Adrenal gland (tissue), 5 donors: ENCODE data around the gene RNF146.

Source experiments
- CTCF ChIP-seq, 6 experiments: fragments of 450-650 bp in 4 of 6; fragments of 200-600 bp in 2 of 6; sonication (generic) in 1 of 6; IDR thresholded peaks; 1 replicate in 5 of 6; 2 replicates in 1 of 6; pipeline versions ENCODE4 v1.5.1 to v1.8.0; 2016 to 2021; ENCODE audit warnings: antibody characterized with exemption in 6 of 6, mild to moderate bottlenecking in 2 of 6, moderate library complexity in 1 of 6
- POLR2A ChIP-seq, 2 donors: fragments of 450-650 bp; IDR thresholded peaks; one replicate each; pipeline ENCODE4 v1.6.1; 2017; ENCODE audit warnings: antibody characterized with exemption in 2 of 2, mild to moderate bottlenecking in 2 of 2, moderate library complexity in 1 of 2
- donor health status: DM: no; HTN: no; CAD: no.

- TF ChIP-seq CTCF (IDR thresholded peaks at IDR 0.05) (no peak), POLR2A (IDR thresholded peaks at IDR 0.05) (no peak)
Measured at GRCh38 chr6:127298475-127298874, 31.8 kb downstream of the RNF146 start.
